Measurements from ENCODE around the gene CASP10.

The CASP10 gene

GRCh38 chr2:201197781-201198180, 14.8 kb downstream of the CASP10 start:
- TF ChIP-seq CTCF (IDR thresholded peaks at IDR 0.05; ENCODE audit: extremely low read depth, insufficient read depth, missing control alignments): no peak
- DNase-seq (ENCODE audit: low spot score): no peak
- in situ Hi-C loops (cut with MboI; ENCODE audit: low pct_unique_long_range_greater_than_20kb, low sequenced_read_pairs, unreplicated experiment): no loop called here

- no peak for TF ChIP-seq CTCF (IDR thresholded peaks at IDR 0.05; ENCODE audit: extremely low read depth, insufficient read depth, missing control alignments)
- in situ Hi-C loops (cut with MboI; ENCODE audit: low pct_unique_long_range_greater_than_20kb, low sequenced_read_pairs, unreplicated experiment): no loop called here
- DNase-seq (ENCODE audit: low spot score): no peak
Observed at GRCh38 chr2:201199847-201200246, 16.9 kb downstream of the CASP10 start.

- no peak for DNase-seq (ENCODE audit: low spot score)
- in situ Hi-C loops (cut with MboI; ENCODE audit: low pct_unique_long_range_greater_than_20kb, low sequenced_read_pairs, unreplicated experiment): no loop called here
- no peak for TF ChIP-seq CTCF (IDR thresholded peaks at IDR 0.05; ENCODE audit: extremely low read depth, insufficient read depth, missing control alignments)
Observed at GRCh38 chr2:201200345-201200744, 17.4 kb downstream of the CASP10 start.

- no peak for TF ChIP-seq CTCF (IDR thresholded peaks at IDR 0.05; ENCODE audit: extremely low read depth, insufficient read depth, missing control alignments)
- DNase-seq (ENCODE audit: low spot score): no peak
- in situ Hi-C loops (cut with MboI; ENCODE audit: low pct_unique_long_range_greater_than_20kb, low sequenced_read_pairs, unreplicated experiment): no loop called here
Observed at GRCh38 chr2:201201371-201201770, 18.4 kb downstream of the CASP10 start.

GRCh38 chr2:201203916-201204654, 21.1 kb downstream of the CASP10 start:
- in situ Hi-C loops (cut with MboI; ENCODE audit: low pct_unique_long_range_greater_than_20kb, low sequenced_read_pairs, unreplicated experiment): no loop called here
- no peak for DNase-seq (ENCODE audit: low spot score)
- no peak for TF ChIP-seq CTCF (IDR thresholded peaks at IDR 0.05; ENCODE audit: extremely low read depth, insufficient read depth, missing control alignments)

GRCh38 chr2:201204655-201205514, 21.9 kb downstream of the CASP10 start:
- no peak for DNase-seq (ENCODE audit: low spot score)
- in situ Hi-C loops (cut with MboI; ENCODE audit: low pct_unique_long_range_greater_than_20kb, low sequenced_read_pairs, unreplicated experiment): no loop called here

More at GRCh38 chr2:201204655-201205514, 21.9 kb downstream of the CASP10 start:
- TF ChIP-seq CTCF (IDR thresholded peaks at IDR 0.05; ENCODE audit: extremely low read depth, insufficient read depth, missing control alignments): no peak
